ENCODE measurements around the gene BABAM2. TPM values are rescaled to one million over a fixed set of nuclear protein-coding genes. Genes with fewer than 3 reads are reported as not detected.
A peak's percentile ranks its signal among the peaks of the same experiment; 100 is the strongest.

The BABAM2 gene
- polyA plus RNA-seq, 3 donors = 50.8 to 57.8 (median 56.1) TPM

DNA sequence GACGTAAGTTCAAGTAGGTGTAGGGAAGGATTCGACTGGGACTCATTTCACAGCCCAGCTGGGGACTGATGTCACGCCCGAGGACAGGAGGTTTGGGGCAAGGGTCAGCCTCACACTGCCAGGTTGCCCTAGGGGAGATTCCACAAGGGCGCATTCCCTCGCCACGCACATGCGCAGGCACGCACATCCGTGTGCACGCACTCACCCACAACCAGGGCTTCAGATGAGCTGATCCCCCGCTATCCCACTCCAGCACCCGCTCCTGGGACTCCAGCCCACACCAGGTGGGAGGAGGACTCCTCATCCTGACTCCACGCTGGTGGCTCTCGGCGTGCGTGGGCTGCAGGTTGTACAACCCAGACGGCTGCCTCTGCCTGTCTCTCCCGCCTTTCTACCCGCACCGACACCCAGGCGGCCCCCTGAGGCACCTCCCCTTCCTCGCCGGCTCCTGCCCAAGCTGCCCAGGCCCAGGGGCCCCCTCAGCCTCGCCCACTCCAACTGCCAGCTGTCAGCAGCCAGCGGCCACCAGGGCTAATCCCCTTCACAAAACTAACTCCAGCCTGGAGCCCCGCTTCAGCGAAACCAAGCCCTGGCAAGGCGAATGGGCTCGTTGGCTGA is 454.3 kb downstream of the BABAM2 start:
- no peak for DNase-seq (ENCODE audit: extremely low read depth in 1 of 11, low read depth in 9 of 11, low spot score in 4 of 11)

DNA sequence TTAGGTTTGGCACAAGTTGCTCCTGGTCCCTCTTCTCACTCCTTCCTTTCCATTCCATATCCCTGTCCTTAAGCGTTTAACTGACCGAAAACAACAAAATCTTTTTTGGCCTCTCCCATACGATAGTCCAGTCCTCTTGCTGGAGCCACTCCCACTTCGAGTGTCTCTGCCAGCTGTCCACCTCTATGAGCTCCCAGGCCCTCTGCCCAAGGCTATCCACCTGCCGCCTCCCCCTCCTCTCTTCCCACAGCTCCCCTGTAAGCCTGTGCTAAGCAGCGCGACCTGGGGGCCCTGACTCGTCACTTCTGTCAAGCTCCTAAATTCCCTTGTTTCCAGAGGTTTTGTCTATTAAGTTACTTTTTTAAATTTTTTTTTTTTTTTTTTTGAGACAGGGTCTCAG is 455.1 kb downstream of the BABAM2 start:
- DNase-seq (ENCODE audit: extremely low read depth in 1 of 11, low read depth in 9 of 11, low spot score in 4 of 11) = no peak

- DNase-seq (ENCODE audit: extremely low read depth in 1 of 11, low read depth in 9 of 11, low spot score in 4 of 11) = no peak
These were observed 456.1 kb downstream of the BABAM2 start for GRCh38 chr2:28346587-28346986.

DNA sequence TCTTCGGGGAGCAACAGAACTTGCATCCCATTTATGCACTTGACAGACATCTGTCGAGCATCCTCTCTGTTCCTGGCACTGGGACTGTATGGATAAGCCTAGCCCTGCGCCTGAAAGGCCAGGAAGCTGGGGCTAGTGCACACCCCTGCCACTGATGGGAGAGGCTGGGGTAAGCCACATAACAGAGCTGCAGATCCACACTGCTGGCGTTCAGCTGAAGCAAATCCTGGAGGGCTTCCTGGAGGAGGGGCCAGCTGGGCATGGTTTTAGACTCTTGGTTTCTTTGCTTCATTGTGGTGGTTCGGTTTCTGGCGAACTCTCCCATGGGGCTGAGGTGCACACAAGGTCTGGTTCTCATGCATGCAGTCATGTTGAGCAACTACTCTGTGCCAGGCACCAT is 456.7 kb downstream of the BABAM2 start:
- DNase-seq (ENCODE audit: extremely low read depth in 1 of 11, low read depth in 9 of 11, low spot score in 4 of 11) = no peak

- DNase-seq (ENCODE audit: extremely low read depth in 1 of 11, low read depth in 9 of 11, low spot score in 4 of 11) = no peak
These were observed 457.1 kb downstream of the BABAM2 start for GRCh38 chr2:28347596-28347995.

- no peak for DNase-seq (ENCODE audit: extremely low read depth in 1 of 11, low read depth in 9 of 11, low spot score in 4 of 11)
These were observed 457.6 kb downstream of the BABAM2 start for GRCh38 chr2:28348149-28348567.

DNA sequence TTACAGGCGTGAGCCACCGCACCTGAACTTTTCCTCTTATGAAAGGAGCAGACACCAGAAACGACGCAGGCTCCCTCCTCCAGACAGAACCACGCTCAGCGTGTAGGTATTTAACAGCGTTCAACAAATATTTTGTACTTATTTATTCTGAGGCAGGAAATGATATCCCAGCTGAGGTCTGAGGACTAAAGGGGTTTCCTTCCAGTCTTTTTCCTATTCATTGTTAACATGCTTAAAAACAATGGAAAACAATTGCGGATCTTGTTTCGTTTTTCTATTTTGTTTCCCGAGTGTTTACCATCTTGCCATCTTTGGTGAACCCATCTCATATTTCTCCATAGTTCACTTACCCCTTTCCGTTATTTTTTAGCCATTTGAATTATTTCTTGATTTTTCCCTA is 458.4 kb downstream of the BABAM2 start:
- no peak for DNase-seq (ENCODE audit: extremely low read depth in 1 of 11, low read depth in 9 of 11, low spot score in 4 of 11)

GRCh38 chr2:28349546-28350165 is 459.1 kb downstream of the BABAM2 start:
- no peak for DNase-seq (ENCODE audit: extremely low read depth in 1 of 11, low read depth in 9 of 11, low spot score in 4 of 11)

- DNase-seq (ENCODE audit: extremely low read depth in 1 of 11, low read depth in 9 of 11, low spot score in 4 of 11) = no peak
These were observed 459.7 kb downstream of the BABAM2 start for GRCh38 chr2:28350196-28350595.

DNA sequence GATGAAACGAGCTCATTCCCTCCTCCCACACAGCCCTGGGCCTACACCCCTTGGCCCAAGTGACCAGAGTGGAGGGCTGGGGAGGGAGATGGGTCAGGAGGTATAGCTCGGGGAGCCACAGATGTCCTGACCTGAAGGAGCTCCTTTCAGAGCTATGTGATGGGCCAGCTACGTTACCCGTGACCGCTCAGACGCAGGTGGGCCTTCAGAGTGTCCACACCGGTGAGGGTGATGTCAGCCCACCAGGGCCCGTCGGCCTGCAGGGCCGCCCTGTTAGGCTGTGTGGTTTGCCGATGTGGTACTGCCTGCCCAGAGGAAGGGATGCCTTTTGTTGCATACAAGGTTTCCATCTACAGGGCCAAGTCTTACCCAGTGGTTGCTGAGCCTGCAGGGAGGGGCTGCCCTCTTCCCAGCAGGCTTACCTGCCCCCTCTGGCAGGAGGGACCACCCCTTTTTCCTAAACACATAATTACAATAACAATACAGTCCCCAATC is 460.3 kb downstream of the BABAM2 start:
- no peak for DNase-seq (ENCODE audit: extremely low read depth in 1 of 11, low read depth in 9 of 11, low spot score in 4 of 11)

- DNase-seq (ENCODE audit: extremely low read depth in 1 of 11, low read depth in 9 of 11, low spot score in 4 of 11) = no peak
These were observed 461.1 kb downstream of the BABAM2 start for GRCh38 chr2:28351621-28352020.

- DNase-seq (ENCODE audit: extremely low read depth in 1 of 11, low read depth in 9 of 11, low spot score in 4 of 11) = no peak
These were observed 461.6 kb downstream of the BABAM2 start for GRCh38 chr2:28352104-28352503.

DNA sequence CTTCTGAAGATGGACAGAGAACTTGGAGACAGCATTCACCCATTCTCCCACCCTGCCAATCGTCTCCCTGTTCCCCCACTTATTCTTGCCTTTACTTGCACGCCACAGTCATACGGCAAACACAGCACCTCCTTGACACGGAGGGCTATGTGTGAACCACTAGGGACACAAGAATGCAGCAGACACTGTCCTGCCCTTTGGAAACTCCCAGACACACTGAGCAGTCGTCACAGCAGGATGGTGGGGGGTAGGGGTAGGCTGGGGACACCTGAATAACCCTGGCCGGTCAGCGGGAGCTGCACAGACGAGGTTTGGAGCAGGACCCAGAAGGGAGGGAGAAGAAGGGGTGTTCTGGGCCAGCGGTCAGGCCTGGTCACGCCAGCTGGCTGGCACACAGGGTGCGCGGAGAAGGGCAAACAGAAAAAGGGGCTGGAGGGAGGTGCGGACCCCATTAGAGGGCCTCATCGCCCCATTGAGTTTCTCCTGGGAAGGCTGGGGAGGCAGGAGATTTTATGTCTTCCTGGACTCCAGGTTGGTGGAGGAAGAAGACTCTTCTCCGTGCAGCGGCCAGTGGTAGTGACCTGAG is 462.2 kb downstream of the BABAM2 start:
- no peak for DNase-seq (ENCODE audit: extremely low read depth in 1 of 11, low read depth in 9 of 11, low spot score in 4 of 11)

DNA sequence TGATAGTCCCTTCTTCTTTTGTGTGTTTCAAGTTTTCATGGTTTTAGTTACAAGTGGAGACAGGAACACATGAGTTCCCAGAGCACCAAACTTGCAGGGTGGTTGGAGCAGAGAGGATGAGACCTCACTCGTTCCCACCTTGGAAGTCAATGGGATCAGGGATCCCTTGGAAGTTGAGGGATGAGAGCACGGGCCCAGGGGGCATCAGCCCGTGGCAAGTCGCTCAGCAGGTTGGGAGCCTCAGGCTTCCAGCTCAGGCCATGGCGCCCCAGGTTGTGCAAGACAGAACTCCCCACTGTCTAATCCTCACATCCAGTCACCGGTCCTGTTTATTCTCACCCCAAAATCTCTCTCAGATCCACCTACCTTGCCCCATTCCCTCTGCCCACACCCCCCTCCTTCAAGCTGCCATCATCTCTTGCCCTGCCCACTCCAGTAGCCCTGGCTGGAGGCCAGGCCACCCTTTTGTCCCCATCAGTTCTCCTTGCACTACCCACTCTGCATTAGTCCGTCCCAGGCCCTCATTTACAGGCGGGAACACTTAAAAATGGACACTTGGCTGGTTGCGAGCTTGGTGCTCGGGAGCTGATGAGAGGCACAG is 464.5 kb downstream of the BABAM2 start:
- DNase-seq (ENCODE audit: extremely low read depth in 1 of 11, low read depth in 9 of 11, low spot score in 4 of 11) = no peak

GRCh38 chr2:28355521-28356094 is 465.1 kb downstream of the BABAM2 start:
- no peak for DNase-seq (ENCODE audit: extremely low read depth in 1 of 11, low read depth in 9 of 11, low spot score in 4 of 11)

- DNase-seq (ENCODE audit: extremely low read depth in 1 of 11, low read depth in 9 of 11, low spot score in 4 of 11) = peak in 3 of 11 donors; percentile 38 to 62 (median 49)
These were observed 465.8 kb downstream of the BABAM2 start for GRCh38 chr2:28356095-28356911.

- DNase-seq (ENCODE audit: extremely low read depth in 1 of 11, low read depth in 9 of 11, low spot score in 4 of 11) = no peak
These were observed 466.5 kb downstream of the BABAM2 start for GRCh38 chr2:28357055-28357454.

GRCh38 chr2:28357948-28358667 is 467.6 kb downstream of the BABAM2 start:
- no peak for DNase-seq (ENCODE audit: extremely low read depth in 1 of 11, low read depth in 9 of 11, low spot score in 4 of 11)

Data from renal cortex interstitium (tissue), 11 donors.